CD4-positive, alpha-beta T cell treated with Interferon alpha-2 for 1 hour (primary cell): ENCODE data around the gene APOO.
"Not testable (repeated sequence)": the region's sequence is repeated elsewhere in the genome, so short reads cannot be mapped to it uniquely, and the experiment has no call there.

Source experiments
- DNase-seq, 2 donors: peaks; one replicate each; pipeline ENCODE4 v3.0.0-alpha.2; 2020 to 2022

The APOO gene

DNA sequence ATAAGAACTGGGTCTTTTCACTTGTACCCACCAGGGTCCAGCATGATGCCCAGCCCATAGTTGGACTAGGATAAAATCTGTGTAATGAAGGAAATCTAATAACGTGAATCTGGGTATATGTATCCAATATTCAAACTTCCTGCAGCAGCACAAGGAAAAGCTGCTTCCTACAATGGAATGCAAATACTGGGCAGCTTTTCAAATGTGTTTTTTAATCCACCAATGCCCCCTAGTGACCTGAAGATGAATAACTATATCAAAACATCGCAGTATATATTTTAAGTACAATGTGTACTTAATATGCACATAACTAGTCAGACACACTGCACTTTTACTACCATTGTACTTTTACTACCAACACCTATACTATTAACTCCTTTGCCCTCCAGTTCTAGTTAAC is 5.3 kb downstream of the APOO start:
- DNase-seq, result peak in 1 of 2 donors; percentile 63

- peak; percentile 51 to 65 for DNase-seq
These were observed 5.9 kb downstream of the APOO start for GRCh38 chrX:23901805-23902204.

DNA sequence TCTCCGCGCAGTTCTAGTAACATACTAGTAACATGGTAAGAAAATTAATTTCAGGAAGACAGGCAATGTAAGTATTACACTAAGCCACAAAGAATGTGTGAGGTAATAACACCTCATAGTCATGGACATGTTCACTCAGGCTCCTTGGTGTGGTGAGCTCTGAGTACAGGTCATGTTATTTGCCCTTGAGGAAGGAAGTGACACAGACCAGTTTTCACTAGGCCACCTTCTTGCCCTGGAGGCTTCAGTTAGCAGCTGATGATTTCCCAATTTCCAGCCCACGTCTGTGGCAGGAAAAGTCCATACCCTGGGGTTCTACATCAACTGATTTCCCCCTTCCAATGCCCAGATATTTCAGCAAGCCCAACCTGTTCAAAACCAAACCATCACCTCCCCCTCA is 6.7 kb downstream of the APOO start:
- DNase-seq, result peak in 1 of 2 donors; percentile 17

DNA sequence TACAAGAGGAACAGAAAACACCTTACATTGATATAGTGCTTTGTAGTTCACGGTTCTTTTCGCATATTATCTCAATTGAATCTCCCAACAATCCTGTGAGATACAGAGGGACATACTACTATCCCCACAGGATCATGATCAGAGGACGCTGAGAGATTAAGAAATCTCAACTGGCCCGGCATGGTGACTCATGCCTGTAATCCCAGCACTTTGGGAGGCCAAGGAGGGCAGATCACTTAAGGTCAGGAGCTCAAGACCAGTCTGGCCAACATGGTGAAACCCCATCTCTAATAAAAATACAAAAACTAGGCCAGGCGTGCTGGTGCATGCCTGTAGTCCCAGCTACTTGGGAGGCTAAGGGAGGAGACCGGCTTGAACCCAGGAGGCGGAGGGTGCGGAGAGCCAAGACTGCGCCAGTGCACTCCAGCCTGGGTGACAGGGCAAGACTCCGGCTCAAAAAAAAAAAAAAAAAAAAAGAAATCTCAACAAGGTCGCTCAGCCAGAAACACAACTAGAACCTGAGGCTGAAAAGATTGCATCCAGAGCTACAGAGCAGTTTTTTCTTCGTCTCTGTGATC is 7.4 kb downstream of the APOO start:
- peak in 1 of 2 donors; percentile 15 for DNase-seq

GRCh38 chrX:23898412-23898959 is 9.3 kb downstream of the APOO start:
- no peak for DNase-seq

DNA sequence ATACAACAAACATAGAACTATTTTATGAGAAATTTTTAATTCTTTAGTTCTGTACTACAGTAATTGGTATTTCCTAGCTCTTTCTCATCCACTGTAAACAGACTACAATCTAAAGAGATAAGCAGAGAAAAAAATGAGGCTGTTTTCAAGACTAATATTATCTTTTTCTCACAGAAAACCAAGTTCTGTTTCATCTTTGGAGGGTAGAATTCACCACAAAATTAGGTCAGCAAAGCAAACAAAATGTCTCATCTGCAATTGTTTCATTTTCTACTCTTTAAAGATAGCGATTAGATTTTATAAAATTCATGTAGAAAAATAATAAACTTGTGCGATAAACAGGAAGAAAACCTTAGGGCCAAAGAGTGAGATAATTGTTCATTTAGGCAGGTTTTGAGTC is 10.8 kb downstream of the APOO start:
- DNase-seq, result no peak

DNA sequence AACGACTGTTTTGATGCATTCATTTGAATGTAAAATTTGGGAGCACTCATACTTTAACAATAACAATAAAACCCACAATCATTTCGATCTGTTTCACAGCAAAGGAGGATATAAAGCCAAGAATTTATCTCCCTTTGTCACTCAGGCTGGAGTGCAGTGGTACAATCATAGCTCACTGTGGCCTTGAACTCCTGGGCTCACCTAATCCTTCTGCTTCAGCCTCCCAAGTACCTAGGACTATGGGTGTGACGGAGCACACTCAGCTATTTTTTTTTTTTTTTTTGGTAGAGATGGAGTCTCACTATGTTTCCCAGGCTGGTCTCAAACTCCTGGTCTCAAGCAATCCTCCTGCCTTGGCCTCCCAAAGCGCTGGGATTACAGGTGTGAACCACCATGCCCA is 11.2 kb downstream of the APOO start:
- not testable (repeated sequence) for DNase-seq

GRCh38 chrX:23894993-23895392 is 12.7 kb downstream of the APOO start:
- not testable (repeated sequence) for DNase-seq

- DNase-seq, result no peak
These were observed 16.8 kb downstream of the APOO start for GRCh38 chrX:23890933-23891332.

GRCh38 chrX:23888887-23889501 is 18.7 kb downstream of the APOO start:
- DNase-seq, result no peak

DNA sequence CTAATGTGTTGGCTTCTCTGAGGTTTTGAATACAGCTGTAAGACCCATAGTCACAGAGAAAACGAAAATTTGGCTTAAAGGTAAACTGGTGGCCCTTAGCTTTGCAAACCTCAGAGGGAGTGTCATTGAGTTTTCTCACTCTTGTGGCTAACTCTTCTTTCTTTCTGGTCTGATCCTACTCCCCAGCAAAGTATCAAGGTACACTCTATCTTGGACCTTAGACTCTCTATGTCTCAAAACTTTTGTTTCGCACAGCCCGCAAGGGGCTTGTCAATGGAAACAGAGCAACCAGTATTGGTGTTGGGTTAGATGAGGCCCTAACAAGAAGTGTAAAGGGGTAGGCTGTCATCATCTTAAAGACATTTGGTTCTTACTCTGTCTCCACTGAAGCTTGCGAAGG is 19.8 kb downstream of the APOO start:
- DNase-seq, result no peak

DNA sequence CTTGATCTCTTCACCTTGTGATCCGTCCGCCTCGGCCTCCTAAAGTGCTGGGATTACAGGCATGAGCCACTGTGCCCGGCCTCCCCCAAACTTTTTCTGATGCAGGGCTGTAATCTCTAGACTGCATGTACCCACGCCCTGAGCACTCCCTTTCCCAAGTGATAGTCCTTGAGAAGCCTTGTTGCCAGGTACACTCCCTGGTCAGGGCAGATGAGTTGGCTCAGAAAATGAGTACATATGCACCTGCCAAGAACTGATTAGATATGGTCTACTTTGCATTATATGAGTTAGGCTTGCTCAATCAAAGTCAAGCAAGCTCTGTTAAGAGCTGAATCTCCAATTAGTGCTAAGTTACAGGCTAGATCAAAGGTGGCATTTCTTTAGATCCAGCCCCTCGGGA is 20.3 kb downstream of the APOO start:
- DNase-seq, result no peak

- DNase-seq, result no peak
These were observed 21.9 kb downstream of the APOO start for GRCh38 chrX:23885803-23886202.

DNA sequence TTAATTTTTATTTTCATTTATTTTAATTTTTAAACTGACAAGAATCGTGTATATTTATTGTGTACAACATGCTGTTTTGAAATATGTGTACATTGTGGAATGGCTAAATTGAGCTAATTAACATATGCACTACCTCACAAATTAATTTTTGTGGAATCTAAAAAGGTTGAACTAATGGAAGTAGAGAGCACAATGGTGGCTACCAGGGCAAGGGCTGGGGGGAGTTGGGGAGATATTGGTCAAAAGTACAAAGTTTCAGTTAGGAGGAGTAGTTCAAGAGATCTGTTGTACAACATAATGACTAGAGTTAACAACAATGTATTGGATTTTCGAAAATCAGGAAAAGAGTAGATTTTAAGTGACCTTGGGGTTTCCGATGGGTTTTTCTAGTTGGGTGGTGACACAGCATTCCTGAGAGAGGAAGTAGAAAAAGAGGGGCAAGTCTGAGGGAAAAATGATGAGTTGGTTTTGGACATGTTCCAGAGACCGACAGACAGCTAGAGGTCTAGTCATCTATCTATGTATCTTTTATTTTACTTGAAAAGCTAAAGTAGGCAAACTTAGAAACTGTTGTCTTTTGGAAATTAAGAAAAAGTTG is 23.2 kb downstream of the APOO start:
- no peak for DNase-seq

DNA sequence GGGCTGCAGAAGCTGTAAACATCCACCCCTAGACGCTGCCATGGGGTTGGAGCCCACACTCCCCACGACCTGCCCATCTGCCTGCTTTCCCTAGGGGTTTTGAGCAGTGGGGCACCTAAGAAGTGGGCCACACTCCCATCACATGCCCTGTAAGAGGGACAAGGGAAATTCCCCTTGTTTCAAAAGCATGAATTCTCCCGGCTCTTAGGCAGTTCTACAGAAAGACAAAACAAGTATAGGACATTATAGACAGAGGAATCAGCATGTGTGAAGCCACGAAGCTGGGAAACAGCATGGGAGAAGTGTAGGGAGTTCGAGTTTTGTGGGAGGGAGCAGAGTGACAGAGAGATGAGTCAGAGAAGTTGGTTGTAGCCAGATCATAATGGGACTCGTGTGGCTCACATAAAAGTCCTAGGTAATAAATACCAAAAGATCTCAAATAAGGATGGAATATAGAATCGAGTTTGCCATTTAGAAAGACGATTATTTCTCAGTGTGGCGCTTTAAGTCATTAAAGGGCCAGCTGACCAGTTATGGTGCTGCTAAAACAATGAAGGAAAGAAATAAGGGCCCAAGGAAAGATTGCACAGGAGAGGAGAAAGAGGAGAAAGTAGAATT is 23.9 kb downstream of the APOO start:
- DNase-seq, result no peak

DNA sequence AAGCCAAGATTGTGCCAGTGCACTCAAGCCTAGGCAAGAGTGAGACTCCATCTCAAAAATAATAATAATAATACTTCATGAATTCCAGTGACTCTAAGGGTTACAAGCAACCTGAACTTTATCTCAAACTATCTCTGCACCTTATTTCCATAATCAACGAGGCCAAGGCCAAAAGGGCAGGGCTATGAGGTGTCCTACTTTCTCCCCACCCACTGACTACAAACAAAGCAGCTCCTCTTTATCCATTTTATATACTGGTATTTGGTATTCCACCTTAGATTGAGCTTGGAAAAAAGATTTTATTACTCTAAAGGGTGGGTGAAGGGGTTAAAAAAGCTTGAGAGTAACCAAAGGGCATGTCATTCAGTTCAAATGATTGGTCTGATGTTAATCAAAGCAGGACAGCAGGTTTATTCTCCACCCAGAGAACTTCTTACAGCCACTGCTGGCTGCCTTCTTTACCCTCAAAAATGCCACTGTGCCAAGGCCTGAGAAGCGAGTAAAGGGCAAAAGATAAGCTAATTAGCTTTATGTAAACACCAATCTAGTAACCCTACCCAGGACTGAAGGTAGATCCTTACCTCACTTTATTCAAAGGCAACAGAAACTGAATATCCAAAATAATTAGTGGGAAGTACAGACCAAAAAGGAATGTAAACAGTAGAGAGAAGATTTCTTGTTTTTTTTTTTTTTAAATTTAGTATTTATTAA is 28.2 kb downstream of the APOO start:
- no peak for DNase-seq

- no peak for DNase-seq
These were observed 35.7 kb downstream of the APOO start for GRCh38 chrX:23871905-23872546.

- no peak for DNase-seq
These were observed 37.7 kb downstream of the APOO start for GRCh38 chrX:23870041-23870440.

DNA sequence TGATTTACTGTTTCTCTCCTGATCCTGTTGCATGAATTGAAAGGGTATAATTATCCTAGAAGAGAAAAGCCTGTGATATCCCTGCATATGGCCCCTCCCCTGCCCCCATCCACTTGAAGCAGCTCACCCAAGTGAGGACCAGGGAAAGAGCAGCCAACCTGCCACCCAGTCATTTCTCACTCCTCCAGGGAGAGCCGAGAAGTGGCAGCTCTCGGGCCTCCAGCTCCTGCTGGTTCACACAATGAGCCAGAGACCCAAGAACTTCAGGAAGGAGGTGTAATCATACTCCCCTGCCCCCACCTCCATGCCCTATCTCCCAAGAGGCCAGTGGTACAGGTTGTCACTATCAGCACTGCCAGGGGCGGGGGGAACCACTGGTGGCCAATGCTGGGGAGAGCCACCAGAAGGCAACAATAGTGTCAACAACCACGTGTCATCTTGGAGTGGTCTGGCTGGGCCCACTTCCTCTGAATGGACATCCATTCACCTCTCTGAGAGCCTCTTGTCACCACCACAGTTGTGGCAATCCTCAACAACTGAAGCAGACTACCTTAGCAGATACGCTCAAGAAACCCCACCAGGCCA is 42.9 kb downstream of the APOO start:
- no peak for DNase-seq

DNA sequence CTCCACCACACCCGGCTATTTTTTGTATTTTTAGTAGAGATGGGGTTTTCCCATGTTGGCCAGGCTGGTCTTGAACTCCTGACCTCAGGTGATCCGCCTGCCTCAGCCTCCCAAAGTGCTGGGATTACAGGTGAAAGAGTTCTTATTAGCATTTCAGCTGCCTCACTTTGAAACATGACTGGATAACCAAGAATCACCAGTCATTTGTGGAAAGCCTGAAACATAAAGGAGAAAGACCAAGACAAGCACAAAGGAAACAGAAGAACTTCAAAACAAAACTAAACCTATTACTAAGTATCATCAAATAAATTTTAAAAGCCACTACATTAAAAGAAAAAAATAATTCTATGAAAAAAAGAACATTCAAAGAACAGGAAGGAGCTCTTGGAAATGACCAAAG is 45.8 kb downstream of the APOO start:
- DNase-seq, result not testable (repeated sequence)

DNA sequence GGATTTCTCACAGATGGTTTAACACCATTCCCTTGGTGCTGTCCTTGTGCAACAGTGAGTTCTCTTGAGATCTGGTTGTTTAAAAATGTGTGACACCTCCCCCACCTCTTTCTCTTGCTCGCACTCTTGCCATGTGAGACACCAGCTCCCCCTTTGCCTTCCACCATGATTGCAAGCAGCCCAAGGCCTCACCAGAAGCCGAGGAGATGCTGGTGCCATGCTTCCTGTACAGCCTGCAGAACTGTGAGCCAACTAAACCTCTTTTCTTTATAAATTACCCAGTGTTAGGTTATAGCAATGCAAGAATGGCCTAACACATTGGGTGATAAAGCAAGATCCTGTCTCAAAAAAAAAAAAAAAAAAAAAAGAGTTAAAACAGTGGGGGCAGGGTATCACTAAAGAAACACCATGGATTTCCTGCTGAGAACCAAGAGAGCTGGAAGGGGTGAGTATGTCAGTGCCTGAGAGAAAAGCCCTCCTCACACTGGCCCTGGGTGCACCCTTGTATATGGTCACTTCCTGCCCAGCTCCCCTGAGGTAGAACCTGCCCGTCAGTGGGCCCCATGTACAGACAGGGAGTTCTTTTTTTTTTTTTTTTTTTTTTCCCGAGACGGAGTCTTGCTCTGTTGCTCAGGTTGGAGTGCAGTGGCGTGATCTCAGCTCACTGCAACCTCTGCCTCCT is 46.4 kb downstream of the APOO start:
- no peak for DNase-seq

DNA sequence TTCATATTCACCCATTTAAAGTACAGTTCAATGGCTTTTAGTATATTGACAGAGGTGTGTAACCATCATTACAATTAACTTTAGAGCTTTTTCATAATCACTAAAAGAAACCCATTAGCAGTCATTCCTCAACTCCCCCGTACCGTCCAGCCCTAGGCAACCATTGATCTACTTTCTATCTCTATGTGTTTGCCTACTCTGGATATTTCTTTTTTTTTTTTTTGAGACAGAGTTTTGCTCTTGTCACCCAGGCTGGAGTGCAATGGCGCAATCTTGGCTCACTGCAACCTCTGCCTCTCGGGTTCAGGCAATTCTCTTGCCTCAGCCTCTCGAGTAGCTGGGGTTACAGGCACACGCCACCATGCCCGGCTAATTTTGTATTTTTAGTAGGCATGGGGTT is 48.5 kb downstream of the APOO start:
- not testable (repeated sequence) for DNase-seq
